ENCODE measurements around the gene BCAS3.

Gene BCAS3

DNA sequence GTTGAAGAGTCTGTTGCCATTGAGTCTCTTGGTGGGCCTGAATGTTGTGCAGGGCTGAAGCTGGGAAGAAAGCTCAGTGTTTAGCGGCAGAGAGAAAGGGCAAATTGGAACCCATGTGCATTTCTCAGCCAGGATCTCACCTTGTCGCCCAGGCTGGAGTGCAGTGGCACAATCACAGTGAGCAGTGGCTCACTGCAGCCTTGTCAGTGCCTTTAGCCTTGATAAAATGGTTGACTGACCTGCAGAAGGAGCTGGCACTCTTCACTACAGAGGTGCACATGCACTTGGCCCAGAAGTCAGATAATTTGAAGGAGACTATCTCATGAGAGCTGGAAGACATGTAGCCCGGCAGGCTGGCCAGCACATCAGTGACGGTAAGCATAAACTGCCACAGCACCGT lies 597.7 kb downstream of the BCAS3 start:
- DNase-seq, result no peak

DNA sequence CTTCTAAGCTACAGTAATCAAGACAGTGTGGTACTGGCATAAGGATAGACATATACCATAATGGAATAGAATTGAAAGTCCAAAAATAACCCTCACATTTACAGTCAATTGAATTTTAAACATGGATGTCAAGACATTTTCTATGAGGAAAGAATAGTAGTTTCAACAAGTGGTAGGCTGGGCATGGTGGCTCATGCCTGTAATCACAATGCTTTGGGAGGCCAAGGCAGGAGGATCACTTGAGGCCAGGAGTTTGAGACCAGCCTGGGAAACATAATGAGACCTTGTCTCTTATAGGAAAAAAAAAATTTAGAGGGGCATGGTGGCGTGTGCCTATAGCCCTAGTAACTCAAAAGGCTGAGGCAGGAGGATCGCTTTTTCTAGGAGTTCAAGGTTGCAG lies 599.2 kb downstream of the BCAS3 start:
- DNase-seq, result no peak

DNA sequence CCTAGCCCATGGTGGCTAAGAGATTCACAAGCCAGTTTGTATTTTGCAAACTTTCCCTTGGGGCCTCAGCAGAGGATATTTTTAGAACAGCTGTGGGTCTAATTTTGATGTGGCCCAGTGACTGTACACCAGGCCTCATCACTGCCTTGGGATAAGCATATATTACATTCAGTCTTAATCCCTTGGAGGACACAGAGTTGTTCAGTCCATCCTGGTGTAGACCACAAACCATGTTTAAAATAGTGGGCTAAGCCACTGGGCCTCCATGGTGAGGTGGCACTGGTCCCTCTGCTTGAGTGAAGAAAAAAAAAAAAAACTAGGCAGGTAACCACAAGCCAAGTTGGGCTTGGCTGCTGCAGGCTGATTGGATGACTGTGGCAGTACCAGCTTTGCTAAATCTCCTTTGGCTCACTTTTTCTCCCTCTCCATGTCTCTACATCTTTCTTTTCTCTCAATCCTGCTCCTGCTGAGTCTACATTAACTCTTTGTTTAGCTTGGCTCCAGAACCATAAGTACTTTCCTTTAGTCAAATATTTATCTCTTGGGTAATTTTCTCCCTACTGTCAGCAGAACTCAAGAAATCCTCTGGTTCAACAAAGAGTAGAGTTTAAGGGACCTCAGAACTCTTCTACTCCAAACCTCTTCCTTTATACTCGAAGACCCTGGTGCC lies 602.0 kb downstream of the BCAS3 start:
- DNase-seq, result no peak

DNA sequence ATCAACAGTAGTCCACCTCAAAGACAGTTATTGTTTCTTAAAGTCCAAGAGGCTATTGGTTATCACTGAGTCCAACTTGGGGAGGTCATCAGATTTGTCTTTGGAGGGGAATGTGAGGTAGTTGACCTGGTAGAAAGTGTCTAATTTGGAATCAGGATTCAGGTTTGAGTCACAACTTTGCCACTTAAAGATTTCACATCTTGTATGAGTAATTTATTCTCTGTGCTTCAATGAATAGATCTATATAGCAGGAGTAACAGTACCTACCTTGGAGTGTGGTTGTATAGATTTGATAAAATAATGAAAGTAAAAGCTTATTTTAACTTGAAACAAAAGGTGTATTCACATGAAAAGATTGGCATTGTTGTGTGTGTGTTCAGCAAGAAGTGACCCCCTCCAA lies 602.7 kb downstream of the BCAS3 start:
- no peak for DNase-seq

DNA sequence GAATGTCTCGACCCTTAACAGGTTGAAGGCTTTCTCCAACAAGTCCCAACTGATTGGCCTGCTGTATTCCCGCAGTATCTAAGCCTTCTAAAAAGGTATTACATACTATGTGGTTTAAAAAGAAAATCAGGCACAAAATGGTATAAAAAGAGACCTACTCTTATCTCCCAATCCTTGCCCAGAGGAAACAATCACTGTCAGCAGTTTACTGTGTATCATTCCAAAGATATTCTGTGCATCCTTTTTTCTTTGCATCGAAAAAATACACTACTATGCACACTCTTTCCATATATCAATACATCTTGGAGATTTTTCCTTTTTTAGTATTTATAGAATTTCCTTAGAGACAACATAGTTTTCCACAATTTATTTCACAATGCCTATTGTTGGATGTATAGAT lies 603.2 kb downstream of the BCAS3 start:
- DNase-seq, result no peak

DNA sequence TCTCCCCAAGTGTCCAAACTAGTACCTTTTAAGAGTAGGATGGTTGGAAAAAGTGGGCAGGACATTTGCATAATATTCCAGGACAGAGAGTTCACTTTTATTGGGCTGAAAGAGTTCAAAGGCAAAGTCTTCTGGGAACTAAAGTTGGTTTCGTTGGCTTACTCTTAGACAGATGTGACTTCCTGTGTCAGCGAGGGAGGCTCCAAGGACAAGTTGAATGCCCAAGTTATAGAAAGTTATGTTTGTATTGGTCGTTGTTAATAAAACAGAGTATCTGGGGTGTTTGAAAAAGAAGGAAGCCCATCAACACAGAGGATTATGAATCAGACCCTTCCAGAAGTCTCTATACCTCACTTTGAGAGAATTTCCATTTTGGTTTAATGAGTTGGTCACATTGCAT lies 604.7 kb downstream of the BCAS3 start:
- no peak for DNase-seq

DNA sequence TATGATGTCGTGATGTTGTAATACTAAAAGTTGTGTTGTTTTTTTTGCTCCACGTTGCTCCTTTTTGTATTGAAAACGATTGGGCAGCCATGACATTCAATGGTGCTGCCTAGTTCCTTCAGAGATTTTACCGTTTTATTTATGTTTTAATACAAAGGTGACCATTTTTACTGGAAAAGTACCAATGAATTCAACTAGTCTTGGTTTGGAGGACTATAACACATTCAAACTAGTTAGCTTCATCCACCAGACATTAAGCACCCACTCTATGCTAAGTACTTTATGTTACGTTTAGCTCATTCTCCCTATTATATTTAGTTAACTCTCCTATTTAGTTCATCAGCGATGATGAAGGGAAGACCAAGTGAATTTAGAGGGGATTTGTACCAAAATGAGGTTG lies 605.4 kb downstream of the BCAS3 start:
- DNase-seq, result no peak

DNA sequence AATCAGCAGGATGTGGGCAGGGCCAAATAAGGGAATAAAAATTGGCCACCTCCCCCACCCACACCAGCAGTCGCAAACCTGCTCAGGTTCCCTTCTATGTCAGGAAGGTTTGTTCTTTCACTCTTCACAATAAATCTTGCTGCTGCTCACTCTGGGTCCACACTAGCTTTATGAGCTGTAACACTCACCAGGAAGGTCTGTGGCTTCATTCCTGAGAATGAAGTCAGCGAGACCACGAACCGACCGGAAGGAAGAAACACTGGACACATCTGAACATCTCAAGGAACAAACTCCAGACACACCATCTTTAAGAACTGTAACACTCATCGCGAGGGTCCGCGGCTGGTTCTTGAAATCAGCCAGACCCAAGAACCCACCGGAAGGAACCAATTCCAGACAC lies 606.5 kb downstream of the BCAS3 start:
- DNase-seq, result no peak

DNA sequence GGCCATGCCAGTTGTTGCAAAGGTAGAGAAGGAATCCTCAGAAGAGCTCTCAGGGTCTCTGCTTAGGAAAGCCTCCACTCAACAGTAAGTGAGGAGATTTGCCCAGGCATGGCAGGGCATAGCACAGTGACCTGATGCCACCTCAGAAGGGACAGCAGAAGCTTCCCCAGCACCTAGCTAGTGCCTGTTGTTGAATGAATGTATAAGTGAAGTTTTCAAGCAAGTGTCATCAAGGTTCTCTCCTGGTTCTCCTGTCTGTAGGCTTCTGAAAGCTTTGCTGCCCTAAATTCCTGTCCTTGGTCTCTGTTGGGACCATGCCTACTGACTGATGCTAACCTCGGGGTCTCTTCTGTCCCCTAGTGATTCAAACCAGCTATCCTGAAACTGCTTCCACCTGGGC lies 607.1 kb downstream of the BCAS3 start:
- DNase-seq, result no peak

DNA sequence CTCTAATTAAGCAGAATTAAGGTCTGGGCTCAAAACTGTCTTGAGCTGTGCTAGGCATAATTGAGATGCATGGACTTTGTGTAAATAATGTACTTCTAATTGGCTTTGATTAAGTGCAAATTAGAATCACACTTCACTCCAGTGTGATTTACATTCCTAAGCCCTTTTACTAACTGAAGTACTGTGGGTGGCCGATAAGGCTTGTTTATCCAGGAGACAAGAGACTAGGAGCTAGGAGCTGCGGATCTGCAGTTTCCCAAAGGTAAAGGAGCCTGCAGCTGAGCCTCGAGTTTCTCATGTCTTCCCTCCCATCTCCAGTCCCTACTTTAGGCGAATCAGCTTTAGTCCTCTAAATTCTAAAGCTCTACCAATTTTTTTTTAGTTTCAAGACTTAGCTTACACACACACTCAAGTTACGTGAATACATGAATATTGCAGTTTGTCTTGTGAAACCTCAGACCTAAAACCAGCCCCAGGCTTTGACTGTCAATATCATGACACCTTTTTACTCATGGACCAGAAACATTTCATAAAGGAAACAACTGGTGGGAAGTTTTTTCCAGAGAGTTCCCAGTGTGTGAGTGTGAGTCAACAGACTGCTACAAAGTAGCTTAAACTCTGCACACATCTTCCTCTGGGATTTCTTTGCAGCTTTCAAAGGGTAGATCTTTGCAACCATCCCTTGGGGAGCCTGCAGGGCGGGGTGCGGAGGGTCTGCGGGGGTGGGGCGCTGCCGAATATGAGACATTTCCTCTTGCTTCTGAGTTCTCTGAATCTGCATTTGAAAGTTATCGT lies 608.1 kb downstream of the BCAS3 start:
- DNase-seq, result no peak

DNA sequence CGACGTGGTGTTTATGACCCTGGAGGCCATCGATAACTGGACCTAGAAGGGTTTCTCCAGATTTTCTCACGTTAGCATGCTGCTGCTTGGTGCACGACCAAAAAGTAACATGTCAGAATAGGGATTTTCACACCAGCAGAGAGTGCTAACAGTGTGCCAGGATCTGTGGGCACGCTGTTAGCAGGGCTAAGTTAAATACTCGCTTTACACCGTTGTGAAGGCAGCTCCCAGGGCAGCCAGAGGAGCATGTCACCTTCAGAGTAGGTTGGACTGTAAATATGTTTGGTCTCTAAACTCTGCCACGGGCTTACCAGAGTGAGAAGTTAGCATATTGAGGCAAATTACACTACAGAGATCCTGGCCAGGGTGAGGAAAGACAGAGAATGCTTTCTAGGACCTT lies 608.8 kb downstream of the BCAS3 start:
- no peak for DNase-seq

DNA sequence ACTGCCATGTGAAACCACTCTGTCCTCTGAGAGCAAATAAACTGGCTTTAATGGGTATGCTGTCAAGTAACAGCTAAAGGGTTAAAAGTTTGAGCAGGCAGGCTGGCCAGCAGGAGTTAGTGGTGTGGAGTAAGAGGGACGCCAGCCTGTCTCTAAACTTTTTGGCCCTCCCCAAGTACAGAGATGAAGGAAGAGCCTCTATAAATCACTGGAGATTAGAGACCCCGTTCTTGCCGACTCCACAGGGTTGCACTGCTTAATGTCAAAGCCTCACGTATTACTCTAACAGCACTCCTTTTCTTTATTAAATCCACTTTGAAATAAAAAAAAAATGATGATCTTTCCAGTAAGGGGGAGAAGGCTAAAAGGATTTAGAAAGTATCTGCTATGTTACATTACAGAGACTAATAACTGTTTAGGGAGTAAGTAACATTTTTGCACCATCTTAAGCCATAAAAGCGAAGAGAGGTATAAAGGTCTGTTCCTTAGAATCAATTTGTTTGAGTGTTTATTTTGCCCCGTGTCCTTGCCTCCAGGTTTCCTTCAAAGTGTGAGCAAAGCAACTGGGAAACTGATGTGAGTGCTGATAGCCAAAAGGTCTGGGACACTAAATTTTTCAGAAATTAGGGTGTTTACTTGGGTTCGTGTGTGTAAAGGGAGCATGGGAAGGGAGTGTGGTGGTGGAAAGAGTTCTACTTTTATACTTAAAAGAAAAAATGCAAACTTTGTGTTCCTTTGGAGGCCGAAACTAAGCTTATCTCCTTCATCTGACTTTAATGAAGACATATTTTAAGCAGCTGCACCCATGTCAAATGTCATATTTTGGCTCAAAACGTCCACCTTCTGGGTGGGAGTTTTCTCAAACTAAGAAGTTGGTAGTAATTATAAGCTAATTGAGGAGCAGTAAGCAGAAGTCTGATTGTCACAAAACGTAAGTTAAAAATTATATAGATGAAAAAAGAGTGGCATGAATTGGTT lies 612.0 kb downstream of the BCAS3 start:
- no peak for DNase-seq

DNA sequence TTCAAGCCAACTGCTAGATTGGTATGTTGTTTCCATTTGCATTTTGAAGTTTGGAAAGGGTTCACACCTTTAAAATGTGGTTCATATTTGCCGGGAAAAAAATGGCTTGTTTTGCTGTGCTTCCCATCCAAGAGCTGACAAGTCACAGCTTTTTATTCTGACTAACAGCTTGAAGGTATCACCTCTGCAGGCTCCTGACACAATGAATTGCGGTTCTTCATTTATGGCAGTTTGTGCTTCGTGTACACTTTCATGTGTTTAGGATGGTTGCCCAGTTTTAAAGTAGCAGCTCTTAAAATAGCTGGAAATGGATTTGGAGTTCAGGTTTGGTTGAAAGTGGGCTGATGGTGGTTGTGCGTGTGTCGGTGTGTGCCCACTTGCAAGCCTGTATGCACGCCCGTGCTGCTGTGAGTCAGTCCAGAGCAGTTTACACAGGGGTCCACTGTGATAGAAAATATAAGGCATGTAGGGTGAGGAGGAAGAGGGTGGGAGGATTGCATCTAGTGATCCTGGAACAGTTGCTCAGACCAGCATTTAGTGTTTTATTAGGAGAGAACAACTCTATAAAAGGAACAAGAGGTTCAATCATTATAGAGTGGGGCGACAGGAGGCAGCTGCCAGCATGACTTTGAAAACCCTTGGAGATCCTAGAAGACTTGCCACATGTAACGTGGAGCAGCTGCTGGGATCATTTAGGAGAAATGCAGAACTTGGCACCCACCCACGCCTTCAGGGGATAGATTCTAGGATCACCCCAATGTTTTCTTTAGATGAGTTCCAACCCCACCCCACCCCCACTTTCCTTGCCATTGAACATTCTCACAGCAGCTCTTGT lies 614.0 kb downstream of the BCAS3 start:
- DNase-seq, result no peak

DNA sequence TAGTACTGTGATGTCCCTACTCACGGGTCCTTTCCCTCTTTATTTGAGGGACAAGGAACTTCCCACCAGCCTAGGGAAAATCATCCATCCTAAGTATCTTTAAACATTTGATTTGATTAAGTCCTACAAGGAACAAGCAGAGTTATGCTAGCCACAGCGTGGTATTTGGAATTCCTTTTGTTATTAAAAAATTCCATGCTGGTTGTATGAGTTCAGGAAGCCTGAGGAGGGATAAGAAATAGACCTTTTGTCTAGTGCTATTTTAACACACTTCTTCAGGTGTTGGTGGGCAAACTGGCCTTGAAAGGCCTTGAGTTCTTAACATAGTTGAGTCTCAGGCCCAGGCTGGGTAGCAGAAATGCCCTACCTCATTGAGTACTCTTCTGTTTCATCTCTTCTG lies 616.6 kb downstream of the BCAS3 start:
- no peak for DNase-seq

DNA sequence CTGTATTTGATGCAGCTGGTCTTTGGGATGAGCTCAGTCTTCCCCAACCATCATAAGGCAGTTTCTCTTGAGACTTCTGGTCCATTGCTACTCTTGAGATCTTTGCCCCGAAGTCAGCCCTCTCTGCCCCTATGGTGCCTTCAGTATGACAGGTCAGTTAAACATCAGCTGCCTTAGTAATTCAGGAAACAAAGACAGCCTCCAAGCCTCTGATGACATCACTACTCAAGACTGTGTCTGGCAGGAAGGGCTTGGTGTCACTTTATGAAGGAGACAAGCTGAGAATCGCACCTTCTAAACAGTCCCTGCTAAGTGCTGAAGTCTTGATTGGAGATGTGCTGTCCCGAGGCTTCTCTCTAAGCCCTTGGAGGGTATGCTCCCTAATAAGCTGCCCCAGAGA lies 617.1 kb downstream of the BCAS3 start:
- no peak for DNase-seq

DNA sequence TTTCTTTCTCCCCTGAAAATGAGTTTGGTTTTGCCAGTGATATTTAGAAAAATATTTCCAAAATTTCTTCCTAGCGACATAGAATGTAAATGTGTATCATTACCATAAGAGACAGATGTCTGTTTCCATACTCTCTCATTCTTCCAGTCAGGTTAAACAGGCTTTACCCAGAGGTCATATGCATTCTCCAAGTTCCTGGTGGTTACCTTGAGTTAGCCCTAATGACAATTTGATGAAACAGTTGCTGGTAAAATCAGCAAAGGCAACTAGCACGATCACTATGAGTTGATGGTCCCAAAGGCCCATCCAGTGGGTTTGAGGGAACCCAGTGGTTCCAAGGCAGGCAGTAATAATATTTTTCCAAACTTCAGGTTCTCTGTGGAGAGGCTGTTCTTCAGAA lies 618.4 kb downstream of the BCAS3 start:
- DNase-seq, result no peak

DNA sequence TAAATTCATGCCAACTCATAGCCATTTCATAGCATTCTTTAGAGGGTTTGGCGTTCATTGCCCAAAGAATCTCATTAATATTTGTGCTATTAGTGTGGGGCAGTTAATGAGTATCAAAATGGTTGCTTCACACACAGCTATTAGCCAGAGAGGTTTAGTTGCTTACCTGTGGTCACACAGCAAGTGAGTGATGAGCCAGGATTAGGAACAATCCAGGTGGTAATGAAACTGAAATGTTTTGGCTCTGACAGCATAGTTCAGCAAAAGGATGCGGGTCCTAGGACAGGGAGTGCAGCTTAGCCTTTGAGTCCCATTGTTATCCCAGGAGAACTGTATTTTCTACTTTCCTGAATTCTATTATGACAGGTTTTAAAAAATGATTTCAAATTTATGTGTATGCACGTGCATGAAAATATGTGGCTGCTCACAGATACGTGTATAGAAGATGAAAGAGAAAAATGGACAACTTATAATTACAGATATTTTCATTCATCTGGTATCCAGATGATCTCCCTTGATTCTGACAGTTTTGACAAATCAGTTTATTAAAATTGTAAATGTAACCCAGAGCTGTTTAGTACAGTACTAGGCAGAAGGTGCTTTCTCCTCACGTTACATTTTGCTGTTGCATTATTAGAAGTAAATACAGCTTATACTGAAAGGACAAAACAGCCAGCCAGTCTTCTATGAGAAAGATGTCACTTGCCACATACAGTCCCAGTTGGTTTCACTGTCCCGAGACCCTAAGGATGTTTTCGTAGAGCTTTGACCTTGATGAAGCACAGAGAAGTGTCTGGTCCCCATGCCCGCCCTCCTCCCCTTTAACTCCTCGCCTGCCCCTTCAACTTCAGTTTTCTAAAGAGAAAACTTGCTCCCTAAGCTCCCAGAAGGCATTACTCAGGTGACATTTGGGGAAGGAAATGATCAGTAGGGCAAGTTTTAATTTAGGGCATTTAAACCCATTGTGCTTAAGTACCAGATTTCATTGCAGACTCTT lies 622.2 kb downstream of the BCAS3 start:
- DNase-seq, result no peak

DNA sequence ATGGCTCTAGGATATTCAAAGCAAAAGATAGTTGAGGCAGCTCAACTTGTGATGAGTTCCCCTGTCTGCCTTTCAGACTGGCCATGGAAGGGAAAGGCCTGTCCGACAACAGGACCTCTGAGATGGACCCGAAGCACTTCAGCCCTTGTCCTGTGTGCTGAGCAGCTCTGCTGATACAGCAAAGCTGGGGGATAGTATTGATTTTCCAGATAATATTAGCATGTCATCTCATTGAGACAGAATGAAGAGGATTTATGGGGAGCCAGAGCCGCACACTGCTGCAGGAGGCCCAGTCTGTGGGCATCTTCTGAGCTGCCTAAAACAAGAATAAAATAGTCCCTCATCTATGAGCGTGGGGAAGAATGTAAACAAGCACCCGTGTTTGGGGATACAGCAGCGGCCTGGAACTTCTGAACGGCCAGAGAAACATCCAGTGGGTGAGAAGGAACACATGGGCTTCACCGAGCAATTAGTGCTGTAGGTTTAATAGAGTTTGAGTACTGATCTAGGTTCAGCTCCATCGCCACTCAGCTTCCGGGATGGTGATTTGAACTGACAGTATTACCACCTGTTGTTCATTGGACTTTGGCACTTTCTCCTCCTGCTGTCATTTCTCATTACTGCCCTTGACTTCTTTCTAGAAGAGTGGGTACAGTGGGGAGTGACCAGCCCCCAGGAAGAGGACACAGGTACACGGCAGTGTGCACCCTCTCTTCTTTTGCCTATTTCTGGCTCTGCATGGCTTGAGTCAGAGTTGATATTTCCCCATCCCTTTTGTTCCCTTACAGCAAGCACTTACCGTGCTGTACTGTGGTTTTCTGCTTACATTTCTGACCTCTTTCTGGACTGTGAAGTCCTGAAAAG lies 625.5 kb downstream of the BCAS3 start:
- DNase-seq, result no peak

DNA sequence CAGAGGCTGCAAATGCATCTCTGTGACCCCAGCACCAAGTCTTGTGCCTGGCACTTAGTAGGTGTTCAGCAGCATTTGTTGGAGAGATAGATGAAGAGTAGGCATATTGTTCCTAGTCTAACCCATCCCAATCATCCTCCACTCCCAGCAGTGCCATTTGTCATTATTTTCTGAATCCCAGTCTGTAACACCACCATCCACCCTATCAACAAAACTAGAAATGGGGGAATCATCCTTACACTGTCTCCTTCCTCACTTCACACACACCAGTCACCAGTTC lies 626.1 kb downstream of the BCAS3 start:
- DNase-seq, result no peak

DNA sequence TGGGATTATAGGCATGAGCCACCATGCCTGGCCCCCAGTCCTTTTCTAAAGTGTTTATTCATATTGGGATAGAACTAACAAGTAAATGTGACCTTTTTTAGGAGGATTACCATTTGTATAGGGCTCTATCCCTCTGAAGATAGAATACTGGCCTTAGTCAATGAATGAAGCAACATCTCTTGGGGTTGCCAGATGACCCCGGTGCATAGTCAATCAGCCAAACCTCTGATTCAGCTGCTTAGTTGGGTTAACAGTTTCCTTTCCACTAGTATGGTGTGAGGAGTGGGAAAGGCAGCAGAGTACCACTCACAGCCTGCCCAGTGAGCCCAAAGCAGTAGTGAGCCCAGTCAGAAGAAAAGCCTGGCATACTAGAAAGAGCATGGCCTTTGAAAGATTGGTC lies 627.4 kb downstream of the BCAS3 start:
- DNase-seq, result no peak

DNA sequence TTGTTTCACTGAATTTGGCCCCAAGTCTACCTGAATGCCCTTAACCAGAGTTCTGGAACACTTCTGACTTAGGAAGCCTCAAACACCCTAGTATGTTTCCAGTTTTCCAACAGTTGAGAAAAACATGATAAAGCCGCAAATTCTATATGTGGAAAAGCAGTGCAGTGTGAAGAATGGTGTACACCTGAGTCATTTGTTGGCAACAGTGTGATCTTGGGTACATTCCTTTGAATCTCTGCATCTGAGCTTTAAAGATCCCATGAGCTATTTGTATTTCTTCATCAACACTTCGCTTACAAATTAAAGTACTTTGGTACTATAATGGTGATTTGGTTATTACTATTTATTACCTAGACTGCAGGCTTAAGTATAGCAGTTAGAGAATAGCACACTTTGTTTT lies 628.4 kb downstream of the BCAS3 start:
- DNase-seq, result no peak

Data from CD4-positive, alpha-beta T cell treated with Interleukin-15 for 1 hour (primary cell).